ENCODE results near the gene PRELID3B. TPM values are rescaled to one million over a fixed set of nuclear protein-coding genes. Genes with fewer than 3 reads are reported as not detected.

Gene PRELID3B
- total and polyA plus RNA-seq, 4 donors: 19.9 to 61.1 (median 41.2) TPM

GRCh38 chr20:59024111-59024530 is 18.5 kb downstream of the PRELID3B start:
- Histone ChIP-seq H3K4me3 (no peak overlapping the region), H3K27ac (ENCODE audit: low read depth in 1 of 2, low read length in 1 of 2) (no peak overlapping the region), H3K36me3 (ENCODE audit: control insufficient read depth in 4 of 4, insufficient read depth in 4 of 4, low read length in 4 of 4) (peaks cover 17 to 32% (median 18%) of the 10 kb centered on the region in 4 donors), H3K27me3 (ENCODE audit: control insufficient read depth in 3 of 3, insufficient read depth in 3 of 3, low read length in 2 of 3) (no peaks in the 10 kb centered on the region), H3K9ac (ENCODE audit: insufficient read depth in 1 of 2, low read length in 2 of 2) (no peak overlapping the region), H3K9me3 (ENCODE audit: control insufficient read depth in 4 of 4, insufficient read depth in 3 of 4, low read length in 3 of 4) (no peaks in the 10 kb centered on the region), H3K4me1 (ENCODE audit: control insufficient read depth in 5 of 5, insufficient read depth in 5 of 5, low read length in 5 of 5) (peaks cover 0 to 7% (median 6%) of the 10 kb centered on the region in 5 donors)
- DNase-seq: no peak
- TF ChIP-seq CTCF (IDR thresholded peaks at IDR 0.05; ENCODE audit: control extremely low read depth, extremely low read depth): no peak
- ATAC-seq (ENCODE audit: insufficient read depth, low FRiP score): no peak
- 95 to 97% methylated on average over 24 of the region's 24 CpGs for WGBS, 2 donors

DNA sequence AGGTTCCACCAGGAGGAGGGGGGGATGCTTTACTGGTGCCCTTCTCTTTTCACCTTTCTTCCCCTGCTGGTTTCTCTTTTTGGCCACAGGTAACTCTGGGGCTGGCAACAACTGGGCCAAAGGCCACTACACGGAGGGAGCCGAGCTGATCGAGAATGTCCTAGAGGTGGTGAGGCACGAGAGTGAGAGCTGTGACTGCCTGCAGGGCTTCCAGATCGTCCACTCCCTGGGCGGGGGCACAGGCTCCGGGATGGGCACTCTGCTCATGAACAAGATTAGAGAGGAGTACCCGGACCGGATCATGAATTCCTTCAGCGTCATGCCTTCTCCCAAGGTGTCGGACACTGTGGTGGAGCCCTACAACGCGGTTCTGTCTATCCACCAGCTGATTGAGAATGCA is 19.0 kb downstream of the PRELID3B start:
- H3K4me3 ChIP-seq: no peak overlapping the region
- H3K36me3 ChIP-seq (ENCODE audit: control insufficient read depth in 4 of 4, insufficient read depth in 4 of 4, low read length in 4 of 4): peaks cover 13 to 30% (median 16%) of the 10 kb centered on the region in 4 donors
- H3K9me3 ChIP-seq (ENCODE audit: control insufficient read depth in 4 of 4, insufficient read depth in 3 of 4, low read length in 3 of 4): no peaks in the 10 kb centered on the region
- no peaks in the 10 kb centered on the region for H3K27me3 ChIP-seq (ENCODE audit: control insufficient read depth in 3 of 3, insufficient read depth in 3 of 3, low read length in 2 of 3)
- no peak overlapping the region for H3K27ac ChIP-seq (ENCODE audit: low read depth in 1 of 2, low read length in 1 of 2)
- no peak for ATAC-seq (ENCODE audit: insufficient read depth, low FRiP score)
- 96 to 97% methylated on average over 13 of the region's 13 CpGs for WGBS, 2 donors
- no peak for DNase-seq
- TF ChIP-seq CTCF (IDR thresholded peaks at IDR 0.05; ENCODE audit: control extremely low read depth, extremely low read depth): no peak
- no peak overlapping the region for H3K9ac ChIP-seq (ENCODE audit: insufficient read depth in 1 of 2, low read length in 2 of 2)
- H3K4me1 ChIP-seq (ENCODE audit: control insufficient read depth in 5 of 5, insufficient read depth in 5 of 5, low read length in 5 of 5): peaks cover 0 to 3% (median under 1%) of the 10 kb centered on the region in 5 donors

DNA sequence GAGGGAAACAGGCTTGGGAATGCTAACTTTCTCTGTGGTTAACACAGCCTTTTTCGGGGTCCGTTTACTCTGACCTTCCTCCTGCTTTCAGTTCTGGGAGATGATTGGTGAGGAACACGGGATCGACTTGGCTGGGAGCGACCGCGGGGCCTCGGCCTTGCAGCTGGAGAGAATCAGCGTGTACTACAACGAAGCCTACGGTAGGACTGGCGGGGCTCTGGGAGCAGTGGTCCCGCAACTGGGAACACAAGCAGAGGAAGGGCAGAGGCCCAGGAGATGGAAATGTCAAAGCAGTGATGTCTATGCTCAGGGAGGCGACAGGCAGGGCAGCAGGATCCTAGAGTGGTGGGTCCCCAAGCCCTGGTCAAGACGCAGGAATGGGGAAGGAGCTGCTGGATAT is 19.8 kb downstream of the PRELID3B start:
- 96 to 97% methylated on average over 15 of the region's 15 CpGs for WGBS, 2 donors

More for the DNA sequence above, 19.8 kb downstream of the PRELID3B start:
- H3K27me3 ChIP-seq (ENCODE audit: control insufficient read depth in 3 of 3, insufficient read depth in 3 of 3, low read length in 2 of 3): no peaks in the 10 kb centered on the region
- TF ChIP-seq CTCF (IDR thresholded peaks at IDR 0.05; ENCODE audit: control extremely low read depth, extremely low read depth): no peak
- H3K9ac ChIP-seq (ENCODE audit: insufficient read depth in 1 of 2, low read length in 2 of 2): no peak overlapping the region
- H3K4me1 ChIP-seq (ENCODE audit: control insufficient read depth in 5 of 5, insufficient read depth in 5 of 5, low read length in 5 of 5): no peaks in the 10 kb centered on the region
- DNase-seq: no peak
- no peak overlapping the region for H3K27ac ChIP-seq (ENCODE audit: low read depth in 1 of 2, low read length in 1 of 2)
- no peaks in the 10 kb centered on the region for H3K9me3 ChIP-seq (ENCODE audit: control insufficient read depth in 4 of 4, insufficient read depth in 3 of 4, low read length in 3 of 4)
- H3K36me3 ChIP-seq (ENCODE audit: control insufficient read depth in 4 of 4, insufficient read depth in 4 of 4, low read length in 4 of 4): peaks cover 12 to 30% (median 14%) of the 10 kb centered on the region in 4 donors
- H3K4me3 ChIP-seq: no peak overlapping the region
- no peak for ATAC-seq (ENCODE audit: insufficient read depth, low FRiP score)
